Memory B cell (primary cell): ENCODE measurements around the gene RTF2.
"Not testable (repeated sequence)": the region's sequence is repeated elsewhere in the genome, so short reads cannot be mapped to it uniquely, and the experiment has no call there.

Experiments
- ATAC-seq: fragments of 150-1000 bp; cut with Tn5 transposase; 2 replicates; pipeline ENCODE4 v1.10.0; 2021; ENCODE audit warnings: low read depth, mild to moderate bottlenecking, moderate library complexity
- DNase-seq, 2 donors: peaks; one replicate each; pipeline ENCODE4 v3.0.0; 2022; ENCODE audit warnings: low spot score in 2 of 2
- H3K27ac Mint-ChIP-seq: one replicate; pipeline ENCODE4 v1.8.0; 2022; ENCODE audit warnings: mild to moderate bottlenecking, moderate library complexity, mixed read lengths
- H3K27me3 Mint-ChIP-seq: one replicate; pipeline ENCODE4 v1.8.0; 2022; ENCODE audit warnings: mixed read lengths
- H3K36me3 Mint-ChIP-seq: one replicate; pipeline ENCODE4 v1.8.0; 2022; ENCODE audit warnings: mild to moderate bottlenecking, mixed read lengths
- H3K4me1 Mint-ChIP-seq: one replicate; pipeline ENCODE4 v1.8.0; 2022; ENCODE audit warnings: mixed read lengths
- H3K4me3 Mint-ChIP-seq: one replicate; pipeline ENCODE4 v1.8.0; 2022; ENCODE audit warnings: mild to moderate bottlenecking, moderate library complexity, mixed read lengths
- H3K9me3 Mint-ChIP-seq: one replicate; pipeline ENCODE4 v1.8.0; 2022; ENCODE audit warnings: mixed read lengths

The RTF2 gene

DNA sequence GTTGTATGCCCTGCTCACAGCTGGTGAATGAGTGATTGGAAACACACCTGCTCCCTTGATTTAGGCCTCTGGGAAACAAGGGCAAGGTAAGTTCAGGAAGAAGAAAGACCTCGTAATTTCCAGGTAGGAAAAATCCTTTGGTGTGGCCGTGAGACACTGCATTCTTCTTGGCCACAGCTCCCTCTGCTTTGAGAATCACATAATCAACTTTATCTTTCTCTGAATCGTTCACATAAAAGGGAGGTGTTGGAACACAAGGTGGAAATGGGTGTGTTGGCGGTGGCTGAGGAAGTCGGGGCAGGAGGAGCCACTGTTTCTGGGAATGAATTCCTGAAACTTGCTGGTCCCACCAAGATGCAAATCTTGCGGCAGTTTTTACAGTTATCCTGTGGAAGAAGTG, 90.5 kb downstream of the RTF2 start:
- H3K27ac Mint-ChIP-seq = no peak overlapping the region
- H3K4me1 Mint-ChIP-seq = peaks cover 6% of the 10 kb centered on the region
- ATAC-seq = no peak
- H3K27me3 Mint-ChIP-seq = no peaks in the 10 kb centered on the region
- no peaks in the 10 kb centered on the region for H3K9me3 Mint-ChIP-seq
- DNase-seq = no peak
- H3K4me3 Mint-ChIP-seq = no peak overlapping the region
- no peaks in the 10 kb centered on the region for H3K36me3 Mint-ChIP-seq

DNA sequence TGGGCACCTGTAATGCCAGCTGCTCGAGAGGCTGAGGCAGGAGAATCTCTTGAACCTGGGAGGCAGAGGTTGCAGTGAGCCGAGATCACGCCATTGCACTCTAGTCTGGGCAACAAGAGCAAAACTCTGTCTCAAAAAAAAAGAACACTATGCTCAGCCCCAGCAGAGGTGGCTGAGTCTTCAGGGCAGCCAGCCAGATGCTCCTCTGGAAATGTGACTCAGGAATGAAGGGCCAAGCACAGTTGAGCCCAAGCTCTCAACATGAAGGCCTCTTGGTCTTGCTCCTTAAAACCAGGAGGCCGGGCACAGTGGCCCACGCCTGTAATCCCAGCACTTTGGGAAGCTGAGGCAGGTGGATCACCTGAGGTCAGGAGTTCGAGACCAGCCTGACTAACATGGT, 96.1 kb downstream of the RTF2 start:
- H3K9me3 Mint-ChIP-seq, ATAC-seq, H3K4me1 Mint-ChIP-seq, H3K4me3 Mint-ChIP-seq, DNase-seq, H3K27ac Mint-ChIP-seq, H3K27me3 Mint-ChIP-seq, H3K36me3 Mint-ChIP-seq: not testable (repeated sequence)

DNA sequence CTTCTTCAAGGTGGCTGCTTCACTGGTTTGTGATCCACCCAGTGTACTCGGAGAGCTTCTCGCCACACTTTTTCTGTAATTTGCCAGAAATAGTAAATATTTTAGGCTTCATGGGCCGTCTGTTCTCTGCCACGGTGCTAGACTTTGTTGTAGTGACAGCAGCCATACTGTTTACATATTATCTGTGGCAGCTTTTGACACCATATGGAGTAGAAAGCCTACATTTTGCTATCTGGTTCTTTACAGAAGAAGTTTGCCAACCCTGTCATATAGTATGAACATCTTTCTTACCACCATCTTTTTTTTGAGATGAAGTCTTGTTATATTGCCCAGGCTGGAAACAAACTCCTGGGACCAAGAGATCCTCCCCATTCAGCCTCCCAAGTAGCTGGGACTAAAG, 97.1 kb downstream of the RTF2 start:
- no peak for DNase-seq
- Mint-ChIP-seq H3K36me3 (no peaks in the 10 kb centered on the region), H3K9me3 (no peaks in the 10 kb centered on the region), H3K4me3 (no peak overlapping the region), H3K27me3 (peaks cover 4% of the 10 kb centered on the region), H3K4me1 (no peaks in the 10 kb centered on the region), H3K27ac (no peak overlapping the region)
- no peak for ATAC-seq

GRCh38 chr20:56566621-56567020, 98.2 kb downstream of the RTF2 start:
- H3K36me3 Mint-ChIP-seq = no peaks in the 10 kb centered on the region
- H3K27me3 Mint-ChIP-seq = peaks cover 6% of the 10 kb centered on the region
- no peak overlapping the region for H3K27ac Mint-ChIP-seq
- no peaks in the 10 kb centered on the region for H3K4me1 Mint-ChIP-seq
- H3K4me3 Mint-ChIP-seq = no peak overlapping the region
- no peak for DNase-seq
- H3K9me3 Mint-ChIP-seq = peaks cover 1% of the 10 kb centered on the region
- ATAC-seq = no peak
